GM18867 (cell line): ENCODE measurements around the gene IL4.
"Not testable (repeated sequence)": the region's sequence is repeated elsewhere in the genome, so short reads cannot be mapped to it uniquely, and the experiment has no call there.

Source experiments
- ATAC-seq: cut with Tn5 transposase; IDR thresholded peaks from one replicate; pipeline ENCODE4 v1.9.1; 2021; ENCODE audit warnings: mild to moderate bottlenecking, moderate library complexity; ENCODE audit not compliant: unreplicated experiment

IL4 gene

GRCh38 chr5:132689513-132689912 lies 15.7 kb downstream of the IL4 start:
- no peak for ATAC-seq

GRCh38 chr5:132690156-132690555 lies 16.4 kb downstream of the IL4 start:
- no peak for ATAC-seq

DNA sequence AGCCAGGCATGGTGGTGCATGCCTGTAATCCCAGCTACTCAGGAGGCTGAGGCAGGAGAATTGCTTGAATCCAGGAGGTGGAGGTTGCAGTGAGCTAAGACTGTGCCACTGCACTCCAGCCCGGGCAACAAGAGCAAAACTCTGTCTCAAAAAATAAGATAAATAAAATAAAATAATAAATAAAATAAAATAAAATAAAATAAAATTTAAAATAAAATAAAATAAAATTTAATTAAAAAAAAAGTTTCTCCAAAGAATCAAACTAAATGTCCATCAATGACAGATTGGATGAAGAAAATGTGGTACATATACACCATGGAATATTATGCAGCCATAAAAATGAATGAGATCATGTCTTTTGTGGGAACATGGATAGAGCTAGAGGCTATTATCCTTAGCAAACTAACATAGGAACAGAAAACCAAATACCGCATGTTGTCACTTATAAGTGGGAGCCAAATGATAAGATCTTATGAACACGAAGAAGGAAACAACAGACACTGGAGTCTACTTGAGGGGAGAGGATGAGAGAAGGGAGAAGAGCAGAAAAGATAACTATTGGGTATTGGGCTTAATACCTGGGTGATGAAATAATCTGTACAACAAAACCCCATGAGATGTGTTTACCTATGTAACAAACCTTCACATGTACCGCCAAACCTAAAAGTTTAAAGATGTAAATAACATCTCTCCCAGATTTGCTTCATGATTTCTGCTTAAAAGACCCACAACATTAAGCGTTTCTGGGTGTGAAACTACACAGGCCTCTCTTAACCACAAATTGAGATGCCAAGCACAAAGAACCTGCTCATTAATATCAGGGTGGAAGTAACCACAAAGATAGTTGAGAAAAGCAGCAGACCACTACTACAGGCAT lies 18.2 kb downstream of the IL4 start:
- ATAC-seq: not testable (repeated sequence)

DNA sequence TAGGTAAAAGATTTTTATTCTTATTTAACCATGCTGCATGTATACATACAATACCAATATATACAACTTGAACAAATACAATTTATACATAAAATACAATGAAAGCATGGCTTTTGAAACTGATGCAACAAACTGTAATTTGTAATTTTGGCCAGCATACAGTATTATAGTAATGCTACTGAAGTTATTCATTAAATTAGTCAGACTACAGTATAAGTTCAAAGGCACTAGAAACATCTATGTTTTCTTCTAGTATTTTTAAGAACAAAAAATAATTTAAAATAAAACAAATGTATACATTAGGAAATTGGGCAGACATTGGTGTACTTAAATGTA lies 18.8 kb downstream of the IL4 start:
- ATAC-seq: no peak

DNA sequence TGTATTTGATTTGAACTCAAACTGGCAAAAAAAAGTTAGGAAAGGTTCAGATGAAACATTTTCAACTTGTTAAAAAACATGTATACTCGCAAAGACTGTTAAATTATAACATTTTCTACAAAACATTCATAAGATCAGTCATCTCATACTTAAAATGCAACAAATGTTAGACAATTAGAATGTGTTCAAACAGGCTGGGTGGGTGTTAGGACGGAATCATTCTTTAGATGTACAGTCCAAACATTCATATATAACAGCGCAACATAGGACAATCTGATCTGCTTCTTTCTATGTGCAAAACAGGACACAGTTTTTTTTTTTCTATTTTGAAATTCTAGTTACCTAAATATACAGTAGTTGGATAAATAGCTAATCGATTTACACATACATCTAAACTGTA lies 22.2 kb downstream of the IL4 start:
- no peak for ATAC-seq

- no peak for ATAC-seq
Observed at GRCh38 chr5:132704875-132705274, 31.1 kb downstream of the IL4 start.

DNA sequence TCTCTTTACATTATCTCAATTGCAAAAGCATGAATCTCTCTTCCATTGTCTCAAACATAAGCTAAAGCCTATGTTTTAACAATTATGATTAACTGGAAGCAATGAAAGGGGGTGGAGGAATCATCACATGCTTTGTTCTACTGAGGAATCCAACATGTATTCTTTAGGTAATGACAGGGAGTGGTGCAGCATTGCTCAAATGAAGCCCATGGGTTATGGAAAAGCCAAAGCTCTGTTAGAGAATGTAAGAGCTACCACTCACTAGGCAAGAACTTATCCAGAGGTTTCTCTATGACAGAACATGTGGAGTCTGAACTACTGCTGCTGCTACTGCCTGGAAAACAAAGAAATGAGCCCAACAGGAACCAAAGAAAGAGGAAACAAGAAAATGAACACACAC lies 34.9 kb downstream of the IL4 start:
- no peak for ATAC-seq

- ATAC-seq: no peak
Observed at GRCh38 chr5:132714456-132715307, 40.9 kb downstream of the IL4 start.

DNA sequence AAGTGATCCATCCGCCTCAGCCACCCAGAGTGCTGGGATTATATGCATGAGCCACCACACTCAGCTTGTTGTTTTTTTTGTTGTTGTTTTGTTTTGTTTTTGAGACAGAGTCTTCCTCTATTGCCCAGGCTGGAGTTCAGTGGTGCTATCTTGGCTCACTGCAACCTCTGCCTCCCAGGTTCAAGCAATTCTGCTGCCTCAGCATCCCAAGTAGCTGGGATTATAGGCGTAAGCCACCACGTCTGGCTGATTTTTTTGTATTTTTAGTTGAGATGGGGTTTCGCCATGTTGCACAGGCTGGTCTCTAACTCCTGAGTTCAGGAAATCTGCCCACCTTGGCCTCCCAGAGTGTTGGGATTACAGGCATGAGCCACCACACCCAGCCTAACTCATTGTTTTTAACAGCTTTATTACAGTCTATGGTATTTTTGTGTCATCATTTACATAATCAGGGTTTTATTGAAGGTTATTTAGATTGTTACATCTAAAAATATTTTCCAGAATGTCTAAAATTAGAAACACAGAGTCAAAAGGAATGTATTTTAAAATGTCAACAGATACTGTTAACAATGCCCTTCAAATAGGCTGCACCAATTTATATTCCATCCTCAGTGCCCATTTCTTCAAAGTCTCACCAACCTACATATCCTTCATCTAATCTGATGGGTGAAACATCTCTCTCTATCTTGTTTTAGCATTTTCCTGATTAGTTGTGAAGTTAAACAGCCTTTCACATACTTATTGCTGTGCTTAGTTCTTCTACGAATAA lies 44.9 kb downstream of the IL4 start:
- ATAC-seq: no peak

GRCh38 chr5:132725745-132726144 lies 52.0 kb downstream of the IL4 start:
- ATAC-seq: no peak

GRCh38 chr5:132729896-132730295 lies 56.1 kb downstream of the IL4 start:
- ATAC-seq: no peak
